Activated CD4-positive, alpha-beta T cell treated with anti-CD3 and anti-CD28 coated beads, Interleukin-2, amount 50 U/mL, for 4 hours (primary cell): Measurements from ENCODE around the gene ZNF488.

Experiments used
- DNase-seq, 2 experiments: peaks; one replicate each; pipeline ENCODE4 v3.0.0-alpha.2; 2020

Gene ZNF488

DNA sequence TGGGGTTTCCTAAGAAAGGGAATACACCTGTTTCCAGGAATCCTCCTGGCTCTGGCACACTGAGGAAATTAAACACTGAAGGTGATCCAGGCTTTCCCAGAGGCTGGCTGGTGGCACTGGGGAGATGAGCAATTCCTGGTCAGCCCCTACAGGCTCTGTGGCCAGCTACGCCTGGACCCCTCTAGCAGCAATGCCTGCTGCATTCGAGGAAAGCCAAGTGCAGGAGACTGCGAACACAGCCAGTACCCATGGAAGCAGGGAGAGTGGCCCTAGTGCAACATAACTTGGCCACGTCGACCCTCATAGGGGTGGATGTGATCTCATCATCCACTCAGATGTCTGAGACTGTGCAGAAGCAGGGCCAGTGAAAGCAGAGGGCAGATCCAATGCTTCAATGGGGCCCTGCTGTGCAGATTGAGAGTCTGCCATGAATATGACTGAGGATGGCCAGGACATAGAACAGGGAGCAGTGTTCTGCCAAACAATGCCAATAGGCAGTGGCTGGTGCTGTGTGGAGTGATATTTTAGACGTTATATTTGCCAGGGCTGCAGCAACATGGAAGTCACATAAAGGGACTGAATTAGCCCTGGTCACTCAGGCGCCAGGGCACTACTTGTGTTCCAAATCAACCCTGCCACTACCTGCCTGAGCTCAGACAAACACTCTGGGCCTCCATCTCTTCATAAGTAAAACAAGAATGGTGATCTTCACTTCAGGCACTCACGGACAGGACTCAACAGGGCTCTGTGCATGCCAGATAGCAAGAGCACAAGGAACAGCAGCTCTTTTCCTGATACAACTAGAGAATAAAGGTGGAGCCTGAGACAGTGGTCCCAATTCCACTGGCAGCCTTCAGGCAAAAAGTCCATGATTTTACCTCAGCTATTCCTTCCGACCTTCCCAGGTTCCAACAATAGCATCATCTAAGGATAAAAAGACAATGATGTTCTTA is 2.4 kb downstream of the ZNF488 start:
- no peak for DNase-seq

DNA sequence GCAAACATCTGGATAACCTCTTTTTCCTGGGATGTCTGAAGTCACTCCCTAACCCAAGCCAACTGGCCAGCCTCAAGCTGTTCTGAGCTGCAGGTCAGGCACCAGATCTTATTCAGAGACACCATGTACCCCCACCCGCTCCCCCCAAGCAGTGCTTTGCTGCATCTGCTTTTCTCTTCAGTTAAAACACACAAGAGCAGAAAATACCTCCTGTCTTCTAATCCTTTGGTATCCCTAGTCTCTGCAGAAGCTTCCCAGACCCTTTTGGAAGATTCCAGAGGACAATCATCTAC is 3.0 kb downstream of the ZNF488 start:
- DNase-seq: no peak

DNA sequence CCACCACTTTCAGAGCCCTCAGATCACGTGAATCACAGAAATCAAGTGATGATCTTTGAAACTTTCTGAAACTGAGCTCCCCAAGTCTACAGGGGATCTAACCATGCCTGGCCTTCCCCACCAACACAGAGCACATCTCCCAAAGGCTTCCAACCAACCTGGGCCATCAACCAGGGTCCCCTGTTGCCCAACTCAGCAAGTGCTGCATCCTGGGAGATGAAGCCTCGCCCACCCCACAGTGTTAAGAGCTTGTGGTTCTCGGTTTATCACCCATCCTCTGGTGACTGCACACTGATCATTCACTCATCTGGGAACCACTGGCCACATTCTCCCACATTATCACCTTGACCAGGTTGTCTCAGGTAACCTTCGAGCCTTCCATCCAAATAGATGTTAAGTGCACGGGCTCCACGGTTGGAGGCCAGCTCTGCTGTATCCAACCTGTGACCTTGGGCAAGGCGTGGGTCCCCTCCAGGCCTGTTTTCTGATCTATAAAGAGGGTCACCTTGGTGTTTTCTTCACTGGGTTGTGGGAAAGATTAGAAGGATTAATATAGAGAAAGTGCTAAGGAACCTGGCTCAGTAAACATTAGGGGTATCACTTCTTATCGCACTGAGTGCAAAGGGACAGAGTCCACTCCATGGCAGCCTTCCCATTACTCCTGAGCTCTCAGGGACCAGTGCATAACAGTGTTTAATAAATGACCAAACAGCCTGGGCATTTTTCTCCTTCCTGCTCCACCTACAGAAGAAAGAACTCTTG is 3.6 kb downstream of the ZNF488 start:
- no peak for DNase-seq

DNA sequence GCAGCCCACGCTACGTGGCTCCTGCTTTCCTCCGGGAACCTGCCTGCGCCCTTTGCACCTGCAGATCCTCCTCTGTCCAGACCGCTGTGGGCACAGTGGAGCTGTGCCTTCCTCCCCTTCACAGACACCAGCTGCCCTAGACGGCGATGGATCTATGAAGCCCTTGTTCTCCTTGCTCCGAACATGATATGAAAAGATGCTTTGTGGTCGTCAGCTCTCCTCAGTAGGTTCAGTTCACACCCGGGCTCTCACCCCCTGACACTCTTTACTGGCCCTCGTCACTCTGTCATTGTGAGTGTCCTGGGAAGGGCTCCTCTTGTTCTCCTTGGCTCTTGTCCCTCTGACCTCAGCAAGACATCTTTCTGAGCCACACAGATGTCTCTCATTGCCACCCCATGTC is 4.2 kb downstream of the ZNF488 start:
- no peak for DNase-seq

DNA sequence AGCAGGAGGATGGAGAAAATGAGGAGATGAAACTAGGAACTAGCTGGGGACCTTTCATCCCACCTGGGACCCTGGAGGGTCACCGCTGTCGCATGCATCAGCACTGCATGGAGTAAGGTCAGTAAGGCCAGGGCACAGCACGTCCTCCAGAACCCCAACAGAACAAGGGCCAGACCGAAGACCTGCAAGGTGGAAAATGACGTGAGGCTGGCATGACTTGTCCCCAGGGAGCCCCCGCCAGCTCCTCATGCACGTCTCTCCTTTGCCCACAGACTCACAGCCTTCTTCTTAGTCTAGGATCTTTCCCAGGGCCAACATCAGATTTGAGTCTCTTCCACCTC is 4.7 kb downstream of the ZNF488 start:
- no peak for DNase-seq

DNA sequence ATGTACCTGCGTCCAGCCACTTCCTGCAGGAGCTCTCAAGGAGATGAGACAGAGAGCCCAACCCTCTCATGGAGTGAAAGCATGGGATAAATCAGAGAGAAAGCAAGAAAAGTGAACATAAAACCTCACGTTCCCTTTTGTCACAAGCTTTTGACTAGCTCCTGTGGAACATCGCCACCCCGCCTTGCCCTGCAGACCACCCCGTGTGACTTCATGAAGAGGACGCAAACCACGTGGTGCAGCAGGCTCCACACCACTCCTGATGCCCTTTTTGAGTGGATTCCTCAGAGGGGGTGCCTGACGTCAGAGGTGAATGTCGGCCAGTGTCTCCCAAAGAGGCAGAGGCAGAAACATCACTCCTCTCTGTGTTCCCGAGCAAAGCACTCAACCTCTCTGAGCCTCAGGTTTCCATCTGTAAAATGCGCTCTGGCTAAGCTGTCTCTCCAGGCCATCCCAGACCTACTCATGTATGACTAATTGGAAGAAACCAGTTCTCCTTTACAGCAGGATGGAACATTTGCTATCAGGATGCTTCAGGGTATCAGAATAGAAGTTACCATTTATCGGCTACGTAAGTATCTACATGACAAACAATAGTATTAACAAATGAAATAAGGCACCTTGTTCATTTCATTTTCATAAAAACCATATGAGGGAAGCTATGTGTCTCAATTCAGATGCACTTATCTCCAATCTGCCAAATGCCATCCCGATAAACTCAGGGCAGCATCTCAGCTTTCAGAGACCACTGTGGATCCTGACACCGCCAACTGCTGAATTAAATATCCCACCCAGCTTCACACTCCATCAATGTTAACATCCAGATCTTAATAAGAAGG is 5.3 kb downstream of the ZNF488 start:
- no peak for DNase-seq

DNA sequence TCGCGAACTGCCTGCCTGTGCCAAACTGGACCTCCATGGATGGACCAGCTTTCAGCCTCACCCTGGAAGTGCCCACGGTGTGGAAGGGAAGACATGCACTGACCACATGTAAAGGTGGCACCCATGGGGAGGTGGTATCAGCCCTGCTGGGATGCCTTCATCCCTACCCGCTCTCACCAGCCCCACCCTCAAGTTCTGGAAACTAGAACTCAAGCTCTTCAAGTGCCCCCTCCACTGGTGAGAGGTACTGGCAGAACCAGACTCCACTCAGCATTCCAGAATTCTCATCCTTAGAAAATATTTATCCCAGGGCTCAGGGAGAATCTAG is 5.9 kb downstream of the ZNF488 start:
- no peak for DNase-seq

DNA sequence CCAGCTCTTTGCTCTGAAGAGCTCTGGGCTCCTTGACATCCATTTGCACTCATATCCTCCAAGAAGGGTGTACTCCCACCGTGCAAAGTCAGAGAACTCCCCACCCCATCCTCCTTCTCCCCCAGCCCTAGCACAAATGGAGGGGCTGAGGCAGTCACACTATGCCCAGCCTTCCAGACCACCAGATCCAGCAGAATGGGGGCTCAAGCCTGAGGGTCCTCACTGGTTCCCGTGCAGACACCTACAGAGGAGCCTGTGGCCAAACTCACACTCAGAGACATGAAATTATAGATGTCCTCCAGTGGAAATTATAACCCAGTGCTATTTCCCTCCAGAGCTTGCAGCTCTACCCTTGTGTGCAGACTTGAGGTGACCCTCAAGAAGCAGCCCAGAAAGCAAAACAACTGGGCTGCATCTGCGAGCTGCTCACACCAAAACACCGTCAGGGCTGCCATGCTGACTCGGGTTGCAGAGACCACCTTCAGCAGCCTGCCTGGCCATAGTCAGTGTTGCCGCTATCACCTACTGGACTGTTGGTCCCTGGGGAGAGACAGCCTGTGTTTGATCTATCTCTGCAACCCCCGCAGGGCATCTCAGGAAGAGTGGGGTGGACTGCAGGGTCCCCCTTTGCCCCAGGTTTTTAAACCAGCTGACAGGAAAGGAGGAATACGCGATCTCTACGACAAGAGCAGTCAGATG is 7.4 kb downstream of the ZNF488 start:
- DNase-seq: no peak

DNA sequence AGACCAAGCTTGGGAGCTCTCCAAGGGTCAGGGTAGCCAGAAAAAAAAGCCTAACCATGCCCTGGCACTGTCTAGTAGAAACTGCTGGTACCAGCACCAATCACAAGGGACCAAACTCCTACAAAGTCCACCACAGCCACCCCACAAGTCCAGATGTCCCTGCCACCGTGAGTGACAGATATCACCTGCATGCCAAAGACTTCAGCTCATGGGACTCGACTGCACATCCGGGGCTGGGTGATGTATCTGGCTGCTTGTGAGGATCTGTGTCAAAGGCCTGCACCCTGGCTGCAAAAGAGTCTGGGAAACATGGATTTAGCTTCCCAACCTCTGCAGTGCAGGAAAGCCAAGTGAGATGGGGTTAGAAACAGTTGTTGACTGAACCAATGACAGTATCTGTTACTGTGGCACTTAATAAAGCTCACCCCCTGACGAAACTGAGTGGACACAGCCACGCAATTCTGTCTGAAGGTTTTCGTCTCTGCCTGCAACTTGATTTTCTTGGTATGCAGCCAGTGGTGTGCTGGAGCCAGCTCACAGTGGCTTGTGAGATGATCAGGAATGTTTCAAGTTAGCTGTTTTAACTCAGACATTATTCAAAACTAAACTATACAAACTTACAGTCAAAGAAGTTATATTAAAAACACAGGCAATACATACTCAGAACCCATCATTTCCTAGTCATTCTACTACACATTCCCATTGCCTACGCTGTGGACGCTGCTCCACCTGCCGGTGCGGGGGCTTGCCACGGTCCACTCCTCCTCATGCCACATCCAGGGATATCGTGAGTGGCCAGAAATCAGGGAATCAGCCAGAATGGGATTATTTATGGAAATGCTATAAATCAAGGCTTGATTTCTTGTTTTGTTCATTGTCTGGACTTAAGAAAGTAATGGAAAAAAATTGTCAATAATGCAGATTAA is 9.2 kb downstream of the ZNF488 start:
- no peak for DNase-seq

DNA sequence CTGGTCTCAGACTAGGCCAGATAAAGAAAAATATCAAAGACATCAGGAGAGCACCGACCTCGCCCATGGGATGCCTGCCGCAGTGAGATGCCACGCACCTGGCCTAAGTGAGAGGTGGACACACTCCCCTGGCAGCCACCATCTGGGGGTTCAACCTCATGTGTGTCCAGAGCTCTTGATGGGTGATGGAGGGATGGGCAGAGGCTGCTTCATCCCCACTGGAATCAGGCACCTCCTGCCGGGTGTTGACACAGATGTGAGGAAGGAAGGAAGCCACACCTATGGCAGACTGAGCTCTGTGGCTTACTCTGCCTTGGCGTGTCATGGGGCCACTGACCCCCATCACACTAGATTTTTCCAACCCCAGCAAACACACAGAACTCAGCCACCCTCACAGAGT is 11.4 kb downstream of the ZNF488 start:
- no peak for DNase-seq

DNA sequence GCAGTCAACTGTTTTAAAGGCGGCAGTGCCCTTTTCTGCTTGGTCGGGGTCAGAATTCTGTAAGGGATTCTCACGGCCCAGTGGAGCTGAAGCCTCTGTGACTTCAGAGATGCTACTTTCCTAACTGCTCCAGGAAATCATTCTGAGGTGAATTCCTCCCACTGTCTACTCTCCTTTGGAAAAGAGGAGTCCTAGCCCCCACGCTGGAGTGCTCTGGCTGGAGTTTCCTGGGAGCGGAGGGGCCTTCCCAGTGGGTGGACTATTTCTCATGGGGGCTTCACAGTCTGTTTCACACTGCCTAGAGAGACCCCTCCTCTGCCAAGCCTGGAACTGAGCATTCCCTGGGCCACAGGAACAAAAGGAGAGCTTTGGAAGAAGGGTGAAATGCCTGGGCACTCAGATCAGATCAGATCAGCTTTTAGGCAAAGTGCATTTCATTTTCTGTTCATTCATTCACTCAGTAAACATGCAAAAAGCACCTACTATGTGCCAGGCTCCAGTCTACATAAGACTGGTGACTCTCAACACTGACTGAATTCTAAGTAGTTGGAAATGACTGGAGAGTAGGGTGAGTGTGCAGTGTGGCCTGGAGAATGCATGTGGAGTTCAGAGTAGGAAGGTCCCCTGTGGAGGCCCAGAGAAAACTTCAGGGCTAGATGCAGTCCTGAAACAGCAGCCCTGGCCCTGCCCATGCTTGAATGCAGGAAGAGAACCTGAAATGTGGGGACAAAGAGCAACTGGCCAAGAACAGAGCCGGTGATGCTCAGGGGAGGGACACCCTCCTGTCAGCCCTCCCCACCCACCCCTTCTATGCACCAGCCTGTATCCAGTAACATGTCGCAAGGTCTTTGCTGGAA is 12.2 kb downstream of the ZNF488 start:
- no peak for DNase-seq

DNA sequence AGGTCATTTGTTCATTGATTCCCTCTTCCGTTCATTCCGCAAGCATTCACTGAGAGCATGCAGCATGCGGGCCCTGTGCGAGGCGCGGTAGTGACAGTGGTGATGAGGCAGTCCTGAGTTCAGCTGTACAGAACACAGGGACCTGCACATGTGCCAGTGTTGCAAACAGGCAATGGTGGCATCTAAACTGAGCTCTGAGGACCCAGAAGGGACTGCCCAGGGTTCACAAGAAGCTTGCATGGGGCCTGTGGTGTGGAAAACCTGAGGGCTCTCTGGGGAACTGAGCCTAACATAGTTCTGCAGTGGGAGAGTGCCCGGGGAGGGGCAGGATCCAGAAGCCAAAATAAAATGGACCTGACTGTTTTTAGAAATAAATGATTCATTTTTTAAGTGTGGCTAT is 13.2 kb downstream of the ZNF488 start:
- no peak for DNase-seq

DNA sequence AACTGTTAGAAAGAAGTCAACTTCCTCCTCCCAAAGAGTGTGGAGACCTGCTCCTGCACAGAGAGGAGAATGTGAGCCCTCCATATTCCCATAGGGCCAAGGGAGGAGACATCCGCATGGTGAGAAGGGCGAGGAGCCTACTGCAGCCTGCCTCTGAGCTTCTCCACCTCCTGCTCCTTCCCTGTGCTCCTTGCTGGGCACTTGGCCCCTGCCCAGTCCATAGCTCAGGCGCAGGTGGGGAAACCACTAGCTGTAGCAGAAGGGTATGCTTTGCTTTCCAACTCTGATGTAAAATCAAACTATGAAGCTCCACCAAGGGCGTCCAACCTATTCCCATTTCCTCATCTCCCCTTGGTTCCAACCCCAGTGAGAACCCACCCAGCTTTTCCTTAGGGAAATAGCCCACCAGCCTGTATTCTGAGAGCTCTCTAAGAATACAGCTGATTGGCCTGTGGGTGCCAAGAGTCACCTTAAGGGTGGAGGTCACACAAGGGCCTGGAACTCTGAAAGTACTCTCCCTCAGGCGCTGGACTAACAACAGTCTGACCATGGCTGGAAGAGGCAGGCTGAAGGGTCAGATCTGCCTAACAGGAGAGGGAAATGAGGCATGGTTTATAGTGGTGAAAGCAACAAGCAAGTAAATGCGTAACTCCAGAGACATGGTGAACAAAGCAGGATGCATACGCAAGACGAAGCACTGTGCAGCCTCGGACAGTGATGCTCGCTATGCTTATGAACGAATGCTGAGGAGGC is 13.9 kb downstream of the ZNF488 start:
- DNase-seq: no peak

DNA sequence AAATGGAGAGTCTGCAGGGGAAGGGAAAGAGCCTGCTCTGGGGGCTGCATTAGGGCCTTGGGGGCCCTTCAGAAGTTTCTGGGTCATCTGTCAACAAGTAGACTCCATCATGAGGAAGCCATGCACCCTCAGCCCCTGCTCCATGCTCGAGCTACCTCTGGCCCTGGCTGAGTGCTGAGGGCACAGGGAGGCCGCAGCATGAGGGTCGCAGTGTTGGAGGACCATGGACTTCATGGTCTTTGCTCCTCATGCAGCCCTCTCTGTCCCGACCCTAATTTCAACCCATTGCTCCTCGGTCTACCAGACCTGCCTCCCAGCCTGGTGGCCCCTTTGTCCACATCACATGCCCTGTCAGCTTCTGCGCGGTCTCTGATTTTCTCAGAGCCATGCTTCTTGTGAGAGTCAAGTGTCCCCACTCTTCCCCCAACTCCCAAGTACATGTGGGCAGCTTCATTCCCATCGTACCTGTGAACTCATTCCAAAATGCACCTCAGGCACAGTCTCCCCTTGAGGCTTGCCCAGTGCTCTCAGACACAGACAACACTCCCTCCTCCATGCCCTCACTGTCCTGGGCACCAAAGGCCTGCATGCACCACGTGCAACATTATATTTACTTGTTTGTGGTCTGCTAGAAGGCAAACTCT is 14.7 kb downstream of the ZNF488 start:
- DNase-seq: no peak

DNA sequence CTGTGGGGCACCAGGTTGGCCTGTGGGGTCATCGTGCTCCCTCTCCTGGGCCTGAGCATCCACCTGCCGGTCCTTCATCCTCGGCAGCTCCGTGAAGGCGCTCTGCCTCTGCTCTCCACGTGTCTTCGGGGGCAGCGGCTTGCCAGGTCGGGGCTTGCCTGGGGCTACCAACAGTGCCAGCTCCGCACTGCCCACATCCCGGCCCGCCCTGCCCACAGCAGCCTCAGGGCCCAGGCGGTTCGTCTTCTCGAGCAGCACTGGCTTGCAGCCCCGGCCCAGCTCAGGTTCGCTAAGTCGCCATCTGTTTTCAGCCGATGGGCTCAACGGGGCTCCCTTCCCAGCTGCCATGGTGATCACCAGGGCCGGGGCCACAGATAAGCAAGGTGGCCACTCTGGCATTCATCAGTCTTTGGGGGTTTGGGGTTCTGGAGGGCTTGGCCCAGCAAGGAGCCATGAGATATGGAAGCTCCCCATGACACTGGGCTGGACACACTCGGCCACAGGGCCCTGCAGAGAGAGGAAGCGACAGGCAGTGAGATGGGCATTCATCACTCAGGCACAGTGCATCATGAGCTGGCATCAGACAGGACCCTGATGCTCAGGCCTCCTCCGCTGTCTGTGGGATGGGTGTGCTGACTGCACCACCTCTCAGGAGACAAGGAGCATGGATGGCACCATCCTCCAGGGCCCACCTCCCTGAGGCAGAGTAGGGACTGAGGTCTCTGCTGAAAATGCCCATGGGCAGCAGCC is 15.5 kb downstream of the ZNF488 start:
- DNase-seq: no peak

DNA sequence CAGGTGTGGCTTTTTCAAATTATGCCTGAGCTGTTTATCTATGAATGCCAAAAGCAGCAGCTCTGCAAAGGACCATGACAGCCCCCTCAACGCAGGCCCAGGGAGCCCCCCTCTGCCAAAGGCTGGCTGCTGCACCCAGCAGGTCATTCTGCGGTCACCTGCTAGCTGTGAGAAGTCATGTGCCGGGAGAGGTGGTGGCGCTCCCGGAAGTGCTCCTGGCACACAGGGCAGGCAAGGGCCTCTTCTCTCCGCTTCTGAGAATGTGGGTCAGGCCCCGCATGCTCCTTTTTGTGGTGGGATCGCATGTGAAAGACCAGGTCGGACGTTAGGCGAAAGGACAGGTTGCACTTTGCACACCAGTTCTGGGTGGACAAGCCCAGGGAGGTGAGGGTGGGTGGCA is 16.4 kb downstream of the ZNF488 start:
- no peak for DNase-seq

DNA sequence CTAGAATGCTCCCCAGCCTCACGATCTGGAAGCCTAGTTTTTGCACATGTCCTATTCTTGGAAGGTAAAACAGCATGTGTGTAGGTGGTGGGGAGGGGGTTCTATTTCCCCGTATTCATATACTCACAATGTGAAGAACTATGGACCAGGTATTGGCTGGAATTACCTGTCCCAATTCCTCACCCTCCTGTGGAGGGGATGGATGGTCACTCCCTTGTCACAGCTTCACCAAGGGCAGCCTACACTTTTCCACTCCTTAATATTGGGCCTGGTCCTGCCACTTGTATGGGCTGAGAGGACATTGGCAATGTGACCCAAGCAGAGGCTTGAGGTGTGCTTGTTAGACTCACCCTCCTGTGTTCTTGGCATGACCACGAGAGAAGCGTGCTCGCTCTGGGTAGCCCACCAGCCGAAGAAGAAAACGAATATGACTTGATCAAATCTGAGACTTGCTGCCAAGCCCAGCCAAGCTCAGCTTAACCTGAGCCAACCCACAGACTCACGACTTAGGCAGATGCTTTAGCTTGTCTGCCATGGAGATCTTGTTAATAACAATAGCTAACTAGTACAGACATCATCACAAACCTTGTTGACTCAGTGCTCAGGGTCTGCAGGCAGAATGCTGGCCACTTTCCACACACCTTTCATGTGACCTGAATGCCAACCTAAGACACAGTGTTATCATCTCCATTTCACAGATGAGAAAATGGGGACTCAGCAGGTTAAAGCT is 17.2 kb downstream of the ZNF488 start:
- DNase-seq: no peak

DNA sequence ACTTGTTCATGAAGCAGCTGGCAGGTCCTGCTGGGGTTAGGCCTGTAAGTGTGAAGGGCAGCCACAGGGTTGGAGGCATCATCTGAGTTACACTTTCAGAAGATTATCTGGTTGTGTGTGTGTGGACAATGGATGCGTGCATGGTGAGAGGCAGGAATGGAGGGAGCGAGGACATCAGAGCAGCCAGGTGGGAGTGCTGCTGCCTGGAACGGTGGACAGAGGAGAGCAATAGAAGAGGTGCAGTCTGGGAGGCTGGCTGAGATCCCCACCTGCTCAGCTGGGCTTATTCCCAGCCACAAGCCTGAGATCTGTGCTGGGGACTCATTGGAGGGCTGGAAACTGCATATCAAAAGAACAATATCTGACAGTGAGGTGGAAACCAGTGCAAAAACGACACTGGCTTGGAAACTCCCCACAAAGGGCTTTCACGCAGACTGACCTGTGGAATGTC is 17.9 kb downstream of the ZNF488 start:
- DNase-seq: no peak
